HG02571 (cell line): ENCODE results near the gene TMEM47.

Experiments used
- ATAC-seq: cut with Tn5 transposase; IDR thresholded peaks from one replicate; pipeline ENCODE4 v1.9.1; 2021; ENCODE audit warnings: mild to moderate bottlenecking, moderate library complexity; ENCODE audit not compliant: unreplicated experiment

Gene TMEM47

GRCh38 chrX:34586346-34586911 is 70.7 kb downstream of the TMEM47 start:
- ATAC-seq, result no peak

GRCh38 chrX:34585561-34585960 is 71.5 kb downstream of the TMEM47 start:
- no peak for ATAC-seq

- ATAC-seq, result no peak
Measured at GRCh38 chrX:34584781-34585180, 72.3 kb downstream of the TMEM47 start.

GRCh38 chrX:34580069-34580468 is 77.0 kb downstream of the TMEM47 start:
- ATAC-seq, result no peak

GRCh38 chrX:34578237-34578636 is 78.8 kb downstream of the TMEM47 start:
- no peak for ATAC-seq
